HG03457 (cell line): Measurements from ENCODE around the gene ABITRAM.

Experiments
- ATAC-seq: cut with Tn5 transposase; IDR thresholded peaks from one replicate; pipeline ENCODE4 v1.9.1; 2021; ENCODE audit warnings: moderate number of reproducible peaks; ENCODE audit not compliant: unreplicated experiment

Gene ABITRAM

GRCh38 chr9:108983885-108984284, 49.7 kb downstream of the ABITRAM start:
- ATAC-seq: no peak
